Hepatocyte (in vitro differentiated cells): Measurements from ENCODE around the gene PERM1. TPM values are rescaled to one million over a fixed set of nuclear protein-coding genes. Genes with fewer than 3 reads are reported as not detected.

Source experiments
- DNase-seq: peaks from one replicate; pipeline ENCODE4 v3.0.0-alpha.2; 2016; ENCODE audit warnings: low spot score
- H2AFZ ChIP-seq: fragments of 200-600 bp; sonication (generic); 2 replicates; pipeline ENCODE4 v1.6.0; 2016; ENCODE audit warnings: antibody characterized with exemption, mild to moderate bottlenecking
- H3K27ac ChIP-seq: fragments of 200-600 bp; sonication (generic); 2 replicates; pipeline ENCODE4 v1.5.1; 2016; ENCODE audit warnings: mild to moderate bottlenecking
- H3K27me3 ChIP-seq: fragments of 200-600 bp; sonication (generic); 2 replicates; pipeline ENCODE4 v1.6.1; 2016
- H3K36me3 ChIP-seq: fragments of 200-600 bp; sonication (generic); replicated peaks from 2 replicates; pipeline ENCODE4 v1.5.1; 2016; ENCODE audit warnings: low read depth; ENCODE audit not compliant: insufficient read depth
- H3K4me1 ChIP-seq: fragments of 200-600 bp; sonication (generic); 2 replicates; pipeline ENCODE4 v1.5.1; 2016; ENCODE audit warnings: mild to moderate bottlenecking, moderate library complexity; ENCODE audit not compliant: insufficient read depth
- H3K4me2 ChIP-seq: fragments of 200-600 bp; sonication (generic); 2 replicates; pipeline ENCODE4 v1.6.0; 2016
- H3K4me3 ChIP-seq: fragments of 200-600 bp; sonication (generic); 2 replicates; pipeline ENCODE4 v1.5.1; 2016; ENCODE audit warnings: mild to moderate bottlenecking
- H3K79me2 ChIP-seq: fragments of 200-600 bp; sonication (generic); 2 replicates; pipeline ENCODE4 v1.6.0; 2017; ENCODE audit warnings: mild to moderate bottlenecking
- H3K9me2 ChIP-seq: fragments of 200-600 bp; sonication (generic); replicated peaks from 2 replicates; pipeline ENCODE4 v1.6.0; 2017; ENCODE audit warnings: mild to moderate bottlenecking; ENCODE audit not compliant: insufficient read depth
- H3K9me3 ChIP-seq: fragments of 200-600 bp; sonication (generic); 2 replicates; pipeline ENCODE4 v1.5.1; 2016; ENCODE audit warnings: low read depth, mild to moderate bottlenecking
- H4K20me1 ChIP-seq: fragments of 200-600 bp; sonication (generic); 2 replicates; pipeline ENCODE4 v1.6.0; 2016; ENCODE audit warnings: mild to moderate bottlenecking; ENCODE audit not compliant: insufficient read depth, poor library complexity, severe bottlenecking
- CTCF ChIP-seq: fragments of 200-600 bp; sonication (generic); IDR thresholded peaks from 2 replicates; pipeline ENCODE4 v1.5.1; 2016; ENCODE audit warnings: antibody characterized with exemption, mild to moderate bottlenecking; ENCODE audit not compliant: poor library complexity
- EZH2 ChIP-seq: fragments of 200-600 bp; sonication (generic); IDR thresholded peaks from 2 replicates; pipeline ENCODE4 v1.6.1; 2016; ENCODE audit warnings: antibody characterized with exemption, mild to moderate bottlenecking, borderline replicate concordance
- EZH2phosphoT487 ChIP-seq: fragments of 200-600 bp; sonication (generic); IDR thresholded peaks from one replicate; pipeline ENCODE4 v1.6.1; 2018; ENCODE audit warnings: antibody characterized with exemption, mild to moderate bottlenecking, low read depth, moderate library complexity; ENCODE audit not compliant: unreplicated experiment, severe bottlenecking
- WGBS: methylation state at CpG from one replicate; pipeline ENCODE4 v1.1.6; 2016; ENCODE audit warnings: low lambda C conversion rate; ENCODE audit errors: missing lambda C conversion rate; 5-methylcytosine and 5-hydroxymethylcytosine counted together
- polyA plus RNA-seq: library from polyadenylated mRNA; unstranded; fragments of >200 nt; fragmentation: Nextera tagmentation; extraction: Ambion mirVana; gene quantifications from 2 replicates; pipeline ENCODE4 v1.2.1, GENCODE V29; 2016
- total RNA-seq: library from RNA; depleted of rRNA; stranded (reverse); fragments of >200 nt; gene quantifications from 2 replicates; pipeline ENCODE4 v1.2.3, GENCODE V29; 2014

PERM1 gene
- total and polyA plus RNA-seq, 2 experiments from 2014 or later, result 1.3 TPM; not detected in 1

- TF ChIP-seq EZH2 (no peak), CTCF (no peak), EZH2phosphoT487 (no peak)
- Histone ChIP-seq H4K20me1 (peaks cover 5% of the 10 kb centered on the region), H3K27ac (no peak overlapping the region), H3K4me1 (no peaks in the 10 kb centered on the region), H3K4me3 (no peak overlapping the region), H3K27me3 (no peaks in the 10 kb centered on the region), H2AFZ (no peak overlapping the region), H3K9me2 (no peaks in the 10 kb centered on the region), H3K79me2 (peaks cover 6% of the 10 kb centered on the region), H3K36me3 (no peaks in the 10 kb centered on the region), H3K4me2 (no peak overlapping the region), H3K9me3 (no peaks in the 10 kb centered on the region)
- DNase-seq, result no peak
- 92% methylated on average over 7 of the region's 7 CpGs for WGBS
Measured at GRCh38 chr1:952603-953002, 29.3 kb downstream of the PERM1 start.

- no peaks in the 10 kb centered on the region for H3K36me3 ChIP-seq
- H3K9me3 ChIP-seq, result no peaks in the 10 kb centered on the region
- no peak for DNase-seq
- no peak overlapping the region for H3K4me2 ChIP-seq
- H4K20me1 ChIP-seq, result peaks cover 2% of the 10 kb centered on the region
- H3K27me3 ChIP-seq, result no peaks in the 10 kb centered on the region
- no peak overlapping the region for H3K4me3 ChIP-seq
- peaks cover 2% of the 10 kb centered on the region for H3K79me2 ChIP-seq
- WGBS, result 95% methylated on average over 15 of the region's 15 CpGs
- H3K4me1 ChIP-seq, result no peaks in the 10 kb centered on the region
- H3K27ac ChIP-seq, result no peak overlapping the region
- TF ChIP-seq EZH2 (no peak), EZH2phosphoT487 (no peak), CTCF (no peak)
- H3K9me2 ChIP-seq, result no peaks in the 10 kb centered on the region
- no peak overlapping the region for H2AFZ ChIP-seq
Measured at GRCh38 chr1:952201-952600, 29.7 kb downstream of the PERM1 start.

GRCh38 chr1:951364-951763, 30.5 kb downstream of the PERM1 start:
- DNase-seq, result no peak
- Histone ChIP-seq H3K9me3 (no peaks in the 10 kb centered on the region), H3K4me1 (no peaks in the 10 kb centered on the region), H2AFZ (no peak overlapping the region), H3K4me3 (no peak overlapping the region), H3K27me3 (no peaks in the 10 kb centered on the region), H3K4me2 (no peak overlapping the region), H3K27ac (no peak overlapping the region), H3K36me3 (no peaks in the 10 kb centered on the region), H4K20me1 (no peaks in the 10 kb centered on the region), H3K9me2 (no peaks in the 10 kb centered on the region), H3K79me2 (no peaks in the 10 kb centered on the region)
- TF ChIP-seq EZH2 (no peak), CTCF (peak; percentile 41), EZH2phosphoT487 (no peak)
- 68% methylated on average over 6 of the region's 6 CpGs for WGBS

GRCh38 chr1:950881-951280, 31.0 kb downstream of the PERM1 start:
- Histone ChIP-seq H3K4me1 (no peaks in the 10 kb centered on the region), H3K27ac (no peak overlapping the region), H3K9me3 (no peaks in the 10 kb centered on the region), H4K20me1 (no peaks in the 10 kb centered on the region), H3K9me2 (no peaks in the 10 kb centered on the region), H3K36me3 (no peaks in the 10 kb centered on the region), H3K27me3 (no peaks in the 10 kb centered on the region), H3K79me2 (no peaks in the 10 kb centered on the region), H3K4me2 (no peak overlapping the region), H3K4me3 (no peak overlapping the region), H2AFZ (no peak overlapping the region)
- 93% methylated on average over 18 of the region's 23 CpGs for WGBS
- DNase-seq, result no peak
- TF ChIP-seq EZH2, result no peak
- no peak for TF ChIP-seq CTCF
- no peak for TF ChIP-seq EZH2phosphoT487
